ENCODE data around the gene ZNF521.

The ZNF521 gene

GRCh38 chr18:25313268-25313667 is 38.7 kb downstream of the ZNF521 start:
- TF ChIP-seq TAF1 (IDR thresholded peaks at IDR 0.05; ENCODE audit: borderline replicate concordance, insufficient read depth, low read length) (no peak), REST (IDR thresholded peaks at IDR 0.05; ENCODE audit: insufficient read depth in 1 of 2, low read depth in 2 of 2, low read length in 2 of 2) (no peak), FOXP2 (optimal IDR thresholded peaks at IDR 0.05; ENCODE audit: borderline replicate concordance, extremely low read depth, extremely low read length, insufficient read depth) (no peak), POLR2AphosphoS5 (IDR thresholded peaks at IDR 0.05; ENCODE audit: low read depth, low read length) (no peak)

GRCh38 chr18:25310045-25310444 is 41.9 kb downstream of the ZNF521 start:
- no peak for TF ChIP-seq REST (IDR thresholded peaks at IDR 0.05; ENCODE audit: insufficient read depth in 1 of 2, low read depth in 2 of 2, low read length in 2 of 2)
- TF ChIP-seq SIN3A (IDR thresholded peaks at IDR 0.05; ENCODE audit: borderline replicate concordance, insufficient read depth, low read length), result no peak
- TF ChIP-seq POLR2AphosphoS5 (IDR thresholded peaks at IDR 0.05; ENCODE audit: low read depth, low read length), result no peak; the same call in 1 of the 2 replicates
- no peak for TF ChIP-seq TAF1 (IDR thresholded peaks at IDR 0.05; ENCODE audit: borderline replicate concordance, insufficient read depth, low read length)
- TF ChIP-seq FOXP2 (optimal IDR thresholded peaks at IDR 0.05; ENCODE audit: borderline replicate concordance, extremely low read depth, extremely low read length, insufficient read depth), result no peak

- TF ChIP-seq POLR2AphosphoS5 (IDR thresholded peaks at IDR 0.05; ENCODE audit: low read depth, low read length) (no peak), TAF1 (IDR thresholded peaks at IDR 0.05; ENCODE audit: borderline replicate concordance, insufficient read depth, low read length) (no peak), FOXP2 (optimal IDR thresholded peaks at IDR 0.05; ENCODE audit: borderline replicate concordance, extremely low read depth, extremely low read length, insufficient read depth) (no peak), REST (IDR thresholded peaks at IDR 0.05; ENCODE audit: insufficient read depth in 1 of 2, low read depth in 2 of 2, low read length in 2 of 2) (no peak), SIN3A (IDR thresholded peaks at IDR 0.05; ENCODE audit: borderline replicate concordance, insufficient read depth, low read length) (no peak)
Observed at GRCh38 chr18:25308381-25308780, 43.6 kb downstream of the ZNF521 start.

GRCh38 chr18:25307192-25307591 is 44.8 kb downstream of the ZNF521 start:
- no peak for TF ChIP-seq SIN3A (IDR thresholded peaks at IDR 0.05; ENCODE audit: borderline replicate concordance, insufficient read depth, low read length)
- no peak for TF ChIP-seq FOXP2 (optimal IDR thresholded peaks at IDR 0.05; ENCODE audit: borderline replicate concordance, extremely low read depth, extremely low read length, insufficient read depth)

GRCh38 chr18:25306671-25307070 is 45.3 kb downstream of the ZNF521 start:
- TF ChIP-seq FOXP2 (optimal IDR thresholded peaks at IDR 0.05; ENCODE audit: borderline replicate concordance, extremely low read depth, extremely low read length, insufficient read depth), result no peak
- TF ChIP-seq POLR2AphosphoS5 (IDR thresholded peaks at IDR 0.05; ENCODE audit: low read depth, low read length), result no peak
- no peak for TF ChIP-seq TAF1 (IDR thresholded peaks at IDR 0.05; ENCODE audit: borderline replicate concordance, insufficient read depth, low read length)
- TF ChIP-seq SIN3A (IDR thresholded peaks at IDR 0.05; ENCODE audit: borderline replicate concordance, insufficient read depth, low read length), result no peak
- no peak for TF ChIP-seq REST (IDR thresholded peaks at IDR 0.05; ENCODE audit: insufficient read depth in 1 of 2, low read depth in 2 of 2, low read length in 2 of 2)

Measured in PFSK-1 (cell line).